Stimulated activated CD4-positive, alpha-beta T cell treated with anti-CD3 and anti-CD28 coated beads, TNF-alpha, amount 100 ng/mL, for 48 hours (primary cell): Measurements from ENCODE around the gene PPARD.

Source experiments
- DNase-seq, 3 donors: peaks; one replicate each; pipeline ENCODE4 v3.0.0-alpha.2; 2020; ENCODE audit warnings: low read depth in 3 of 3

PPARD gene

GRCh38 chr6:35469751-35470662 is 127.6 kb downstream of the PPARD start:
- no peak for DNase-seq

- no peak for DNase-seq
Measured at GRCh38 chr6:35470663-35471120, 128.3 kb downstream of the PPARD start.

GRCh38 chr6:35471836-35472345 is 129.5 kb downstream of the PPARD start:
- DNase-seq, result no peak

- DNase-seq, result no peak
Measured at GRCh38 chr6:35473075-35473849, 130.9 kb downstream of the PPARD start.

- DNase-seq, result no peak
Measured at GRCh38 chr6:35473850-35474130, 131.4 kb downstream of the PPARD start.

- DNase-seq, result no peak
Measured at GRCh38 chr6:35474131-35474941, 132.0 kb downstream of the PPARD start.

GRCh38 chr6:35474942-35475570 is 132.7 kb downstream of the PPARD start:
- no peak for DNase-seq

GRCh38 chr6:35475573-35475972 is 133.2 kb downstream of the PPARD start:
- no peak for DNase-seq

- no peak for DNase-seq
Measured at GRCh38 chr6:35476004-35476403, 133.6 kb downstream of the PPARD start.

GRCh38 chr6:35477028-35477427 is 134.7 kb downstream of the PPARD start:
- DNase-seq, result no peak
